GM19025 (cell line): ENCODE data around the gene BFSP1.

ENCODE experiments used
- ATAC-seq: cut with Tn5 transposase; IDR thresholded peaks from one replicate; pipeline ENCODE4 v1.9.1; 2021; ENCODE audit warnings: mild to moderate bottlenecking, low read depth, moderate library complexity; ENCODE audit not compliant: unreplicated experiment

Gene BFSP1

GRCh38 chr20:17469246-17470030 is 61.7 kb downstream of the BFSP1 start:
- no peak for ATAC-seq

GRCh38 chr20:17468073-17468840 is 62.9 kb downstream of the BFSP1 start:
- ATAC-seq = no peak

GRCh38 chr20:17467120-17467655 is 64.0 kb downstream of the BFSP1 start:
- ATAC-seq = no peak

- ATAC-seq = no peak
Measured at GRCh38 chr20:17466641-17467040, 64.5 kb downstream of the BFSP1 start.

GRCh38 chr20:17465236-17465635 is 65.9 kb downstream of the BFSP1 start:
- ATAC-seq = no peak

GRCh38 chr20:17463711-17464110 is 67.5 kb downstream of the BFSP1 start:
- no peak for ATAC-seq

- ATAC-seq = no peak
Measured at GRCh38 chr20:17461941-17462340, 69.2 kb downstream of the BFSP1 start.

GRCh38 chr20:17460119-17460518 is 71.1 kb downstream of the BFSP1 start:
- no peak for ATAC-seq

GRCh38 chr20:17457588-17458190 is 73.5 kb downstream of the BFSP1 start:
- no peak for ATAC-seq

- no peak for ATAC-seq
Measured at GRCh38 chr20:17457079-17457478, 74.1 kb downstream of the BFSP1 start.

- no peak for ATAC-seq
Measured at GRCh38 chr20:17456279-17456678, 74.9 kb downstream of the BFSP1 start.

- no peak for ATAC-seq
Measured at GRCh38 chr20:17453592-17453991, 77.6 kb downstream of the BFSP1 start.

- no peak for ATAC-seq
Measured at GRCh38 chr20:17452441-17452840, 78.7 kb downstream of the BFSP1 start.

- ATAC-seq = no peak
Measured at GRCh38 chr20:17449031-17449430, 82.1 kb downstream of the BFSP1 start.

- ATAC-seq = no peak
Measured at GRCh38 chr20:17448071-17448470, 83.1 kb downstream of the BFSP1 start.

- ATAC-seq = no peak
Measured at GRCh38 chr20:17446171-17446570, 85.0 kb downstream of the BFSP1 start.

- no peak for ATAC-seq
Measured at GRCh38 chr20:17445543-17445942, 85.6 kb downstream of the BFSP1 start.

GRCh38 chr20:17444091-17444490 is 87.1 kb downstream of the BFSP1 start:
- no peak for ATAC-seq
